CD4-positive, alpha-beta T cell treated with Interferon alpha-2 for 1 hour (primary cell): ENCODE data around the gene ANXA2.
"Not testable (repeated sequence)": the region's sequence is repeated elsewhere in the genome, so short reads cannot be mapped to it uniquely, and the experiment has no call there.

Source experiments
- DNase-seq, 2 donors: peaks; one replicate each; pipeline ENCODE4 v3.0.0-alpha.2; 2020 to 2022

Gene ANXA2

DNA sequence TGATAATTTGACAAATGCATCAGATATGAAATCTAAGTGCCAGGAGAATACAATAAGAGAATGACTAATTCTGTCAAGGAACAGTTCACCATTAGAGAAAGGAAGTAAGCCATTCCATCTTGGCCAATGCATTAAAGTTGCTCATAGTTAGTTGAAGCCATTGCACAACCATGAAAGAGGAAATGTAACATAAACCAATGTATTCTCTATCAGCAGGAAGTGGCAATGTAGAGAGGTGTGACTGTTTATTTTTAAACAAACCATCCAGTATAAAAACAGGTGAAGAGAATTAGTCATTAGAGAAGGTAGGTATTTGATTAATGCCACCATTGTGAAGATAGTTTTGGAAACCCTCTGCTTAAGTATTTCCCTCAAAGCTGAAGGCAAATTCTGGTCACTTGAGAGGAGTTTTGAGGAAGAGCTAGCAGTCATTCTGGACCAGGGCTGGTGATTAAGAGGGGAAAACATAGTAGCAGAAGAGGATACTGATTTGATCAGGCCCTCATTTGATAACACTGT is 10.7 kb upstream of the ANXA2 start:
- DNase-seq: peak in 1 of 2 donors; percentile 45

DNA sequence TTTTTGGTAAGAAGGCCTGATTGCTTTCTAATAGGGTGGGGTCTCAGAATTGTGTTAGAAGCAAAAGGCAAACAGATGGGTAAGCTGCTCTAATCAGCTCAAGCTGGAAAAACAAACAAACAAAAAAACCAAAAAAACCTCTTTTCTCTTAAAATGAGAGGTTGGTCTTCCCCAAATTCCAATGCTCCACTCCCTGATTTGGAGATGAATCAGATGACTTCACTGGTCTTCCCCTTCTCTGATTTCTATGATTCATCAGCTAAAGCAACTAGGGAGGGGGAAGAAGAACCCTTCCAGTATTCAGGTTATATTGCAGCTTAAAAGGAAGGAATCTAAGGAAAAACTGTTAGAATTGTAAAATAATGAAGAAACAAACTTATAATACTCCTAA is 9.6 kb upstream of the ANXA2 start:
- DNase-seq: no peak

DNA sequence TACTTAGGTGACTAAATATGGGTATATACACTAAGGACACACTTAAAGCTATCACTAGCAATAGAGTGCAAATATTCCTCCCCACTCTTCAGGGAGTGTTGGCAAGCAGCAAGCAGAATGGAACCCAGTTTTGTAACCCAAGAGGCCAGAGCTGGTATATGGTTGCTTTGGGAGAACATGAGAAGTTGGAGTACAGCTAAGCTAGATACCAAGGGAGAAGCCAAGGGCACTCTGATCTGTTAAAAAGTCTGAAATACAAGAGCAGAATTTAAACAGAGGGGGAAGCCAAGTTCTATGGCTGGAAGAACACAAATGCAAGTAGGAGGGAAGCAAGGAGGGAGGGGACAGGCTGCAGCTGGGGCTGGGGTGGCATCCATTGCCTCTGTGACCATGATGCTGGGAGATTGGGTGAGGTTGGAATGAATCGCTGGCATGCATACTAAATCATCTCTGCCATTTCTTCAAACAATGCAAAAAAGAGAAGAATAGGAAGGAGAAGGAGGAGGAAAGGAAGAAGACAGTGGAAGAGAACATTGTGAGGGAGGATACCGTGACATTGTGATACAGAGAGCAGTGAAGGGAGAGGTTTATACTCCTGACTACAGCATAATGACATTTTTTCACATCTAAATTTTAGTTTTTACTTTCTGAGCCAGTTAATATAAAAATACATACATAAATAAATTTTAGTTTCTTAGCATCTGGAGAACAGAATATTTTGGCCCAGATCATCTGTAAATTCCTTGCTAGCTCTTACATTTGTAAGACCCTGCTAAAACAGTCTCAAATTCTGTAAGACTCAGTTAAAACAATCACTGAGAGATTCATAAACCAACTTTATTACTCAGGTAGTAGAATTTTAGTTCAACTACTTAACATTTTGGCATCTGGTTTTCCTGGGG is 9.0 kb upstream of the ANXA2 start:
- DNase-seq: no peak

DNA sequence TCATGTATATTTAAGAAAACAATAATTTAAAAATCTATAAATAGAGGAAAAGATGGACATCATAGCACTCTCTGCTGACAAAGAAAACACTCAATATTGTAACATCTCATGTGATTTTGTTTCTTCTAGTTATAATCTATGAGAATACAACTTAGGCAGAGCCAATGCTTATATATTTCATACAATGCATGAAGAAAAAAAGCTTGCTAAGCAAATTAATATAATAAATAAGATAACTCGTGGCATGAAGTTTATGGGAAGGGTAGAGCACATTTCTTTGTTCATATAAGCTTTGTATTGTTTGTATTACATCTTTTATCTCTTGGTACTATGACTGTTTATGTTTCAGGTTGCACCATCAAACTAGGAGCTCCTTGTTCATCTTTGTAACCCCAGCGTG is 7.6 kb upstream of the ANXA2 start:
- DNase-seq: no peak

DNA sequence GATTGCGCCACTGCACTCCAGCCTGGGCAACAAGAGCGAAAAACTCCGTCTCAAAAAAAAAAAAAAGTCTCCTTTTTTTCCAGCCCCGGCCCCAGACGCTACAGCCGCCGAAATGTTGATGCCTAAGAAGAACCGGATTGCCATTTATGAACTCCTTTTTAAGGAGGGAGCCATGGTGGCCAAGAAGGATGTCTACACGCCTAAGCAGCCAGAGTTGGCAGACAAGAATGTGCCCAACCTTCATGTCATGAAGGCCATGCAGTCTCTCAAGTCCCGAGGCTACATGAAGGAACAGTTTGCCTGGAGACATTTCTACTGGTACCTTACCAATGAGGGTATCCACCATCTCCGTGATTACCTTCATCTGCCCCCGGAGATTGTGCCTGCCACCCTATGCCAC is 6.6 kb upstream of the ANXA2 start:
- not testable (repeated sequence) for DNase-seq

DNA sequence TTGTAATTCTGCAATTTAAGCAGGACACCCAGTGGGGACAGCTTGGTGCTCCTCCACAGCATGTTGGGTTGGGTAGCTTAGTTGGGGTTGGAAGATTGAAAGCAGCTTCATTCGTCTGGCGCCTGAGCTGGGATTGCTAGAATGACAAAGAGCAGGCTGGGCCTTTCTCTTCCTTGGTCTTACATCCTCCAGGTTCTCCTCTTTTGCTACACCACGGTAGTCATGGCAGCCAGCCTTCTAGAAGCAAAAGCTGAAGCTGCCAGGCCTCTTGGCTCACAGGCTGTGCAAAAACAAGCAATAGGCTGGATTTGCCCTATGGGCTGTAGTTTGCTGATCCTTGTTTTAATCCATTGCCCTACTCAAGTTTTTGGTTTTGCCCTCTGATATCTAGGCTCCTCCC is 3.2 kb upstream of the ANXA2 start:
- no peak for DNase-seq

DNA sequence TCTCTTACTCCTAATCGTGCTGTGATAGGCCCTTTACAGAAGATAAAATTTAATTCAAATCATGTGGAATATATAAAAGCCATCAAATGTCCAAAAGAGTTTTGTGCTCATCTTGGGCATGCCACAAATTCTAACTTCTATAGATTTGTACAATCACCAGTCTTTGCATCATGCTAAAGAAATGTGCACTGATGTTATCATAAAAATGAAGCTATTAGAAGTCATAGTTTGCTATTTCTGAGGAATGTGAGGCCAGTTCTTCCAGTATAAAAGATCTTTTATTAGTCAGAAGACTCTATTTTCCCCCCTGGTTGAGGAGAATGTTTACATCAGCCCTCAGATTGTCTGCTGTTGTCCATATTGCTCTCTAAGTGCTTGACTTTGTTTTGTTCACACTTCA is 2.1 kb upstream of the ANXA2 start:
- no peak for DNase-seq

DNA sequence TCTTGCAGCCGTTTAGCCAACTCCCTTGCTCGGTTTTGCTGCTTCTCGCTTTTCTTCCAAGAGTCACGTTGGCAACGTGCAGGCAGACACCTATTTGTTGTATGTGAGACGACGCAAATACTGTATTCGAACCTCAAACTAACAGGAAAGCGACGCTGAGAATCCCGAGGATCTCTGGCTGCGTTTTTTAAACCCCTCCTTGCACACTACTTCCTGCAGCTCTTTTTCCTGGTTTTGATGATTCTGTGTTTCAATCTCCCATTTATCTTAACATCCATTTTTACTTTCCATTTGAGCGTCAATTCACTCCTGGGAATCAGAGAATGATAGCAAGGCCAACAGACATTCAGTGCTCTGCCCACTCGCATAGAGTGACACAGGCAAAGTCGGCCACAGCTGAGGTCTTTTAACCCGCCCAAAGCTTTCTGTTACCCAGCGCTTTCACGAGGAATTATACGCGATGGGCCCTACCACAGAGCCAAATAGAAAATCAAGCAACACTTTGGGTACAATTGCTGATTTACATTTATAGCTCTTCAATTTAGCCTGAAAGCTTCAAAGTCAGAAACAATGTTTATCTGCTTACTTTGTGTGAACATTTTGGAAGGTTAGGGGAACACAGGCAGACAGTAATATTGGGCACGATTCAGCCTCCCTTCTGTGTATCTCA is 1.6 kb upstream of the ANXA2 start:
- no peak for DNase-seq

DNA sequence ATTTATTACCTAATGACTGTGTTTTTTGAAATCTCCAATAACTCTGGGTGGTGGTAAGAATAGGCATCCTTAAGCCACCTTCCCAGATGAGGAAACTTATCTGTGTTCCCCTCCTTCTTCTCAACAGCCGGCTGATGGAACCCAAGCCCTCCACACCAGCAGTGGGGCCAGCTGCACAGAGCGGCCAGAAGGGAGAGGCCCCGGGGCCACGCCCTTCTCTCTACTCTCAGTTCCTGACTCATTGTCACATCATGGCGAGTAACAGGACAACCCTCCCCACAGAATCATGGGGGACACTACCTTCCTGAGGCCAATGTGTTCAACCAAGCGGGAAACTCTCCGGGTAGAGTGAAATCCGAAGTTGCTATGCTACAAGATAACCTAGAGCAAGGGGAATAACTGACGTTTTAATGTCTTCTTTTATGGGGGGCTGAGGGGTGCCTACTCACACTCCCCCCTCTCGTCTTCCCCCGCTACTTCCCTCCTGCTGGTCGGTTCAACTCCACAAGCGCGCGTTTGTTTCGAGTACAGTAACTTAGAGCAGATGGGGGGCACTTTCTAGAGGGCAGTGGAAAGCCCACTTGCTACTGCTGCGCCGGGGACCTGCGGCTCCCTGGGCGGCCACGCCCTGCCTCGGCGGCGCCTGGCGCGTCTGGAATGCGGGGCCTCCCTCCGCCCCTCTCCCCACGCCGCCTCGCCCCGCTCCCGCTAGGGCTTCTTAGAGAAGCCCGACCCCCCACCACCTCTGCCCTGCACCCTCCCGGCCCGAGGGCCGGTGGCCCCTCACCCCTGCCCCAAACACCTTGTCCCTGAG is 621 bp downstream of the ANXA2 start:
- DNase-seq: peak; percentile 56 to 57

DNA sequence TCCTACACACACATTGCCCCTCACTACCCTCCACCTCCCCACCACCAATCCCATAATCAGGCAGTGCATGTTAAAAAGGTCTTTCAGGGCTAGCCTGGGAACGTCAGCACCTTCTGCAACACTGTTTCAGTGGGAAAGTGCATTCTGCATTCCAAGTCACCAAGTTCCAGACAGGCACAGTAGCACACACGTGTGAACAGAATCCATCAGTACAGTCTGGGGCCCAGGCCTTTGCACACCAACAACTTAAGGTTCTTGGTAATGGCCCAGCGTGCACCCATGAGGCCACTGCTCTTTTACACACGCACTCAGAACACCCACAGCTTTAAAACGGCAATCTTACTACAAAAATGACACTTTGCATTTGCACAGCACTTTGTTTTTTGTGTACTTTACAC is 1.2 kb downstream of the ANXA2 start:
- DNase-seq: no peak

DNA sequence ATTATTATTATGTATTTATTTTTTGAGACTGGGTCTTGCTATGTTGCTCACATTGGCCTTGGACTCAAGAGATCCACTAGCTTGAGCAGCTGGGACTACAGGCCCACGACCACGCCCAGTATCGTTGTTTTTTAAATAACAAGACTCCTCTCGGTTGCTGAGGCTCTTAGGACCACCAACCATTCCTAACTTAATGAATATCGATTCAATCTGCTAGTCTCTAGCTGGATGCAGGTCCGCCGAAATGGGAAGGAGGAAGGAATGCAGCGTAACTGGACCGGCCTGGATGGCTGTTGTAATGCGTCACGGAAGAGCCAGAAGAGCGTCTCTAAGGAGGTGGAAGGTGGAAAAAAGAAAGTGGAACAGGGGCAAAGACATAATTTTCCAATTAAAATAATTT is 1.7 kb downstream of the ANXA2 start:
- DNase-seq: no peak

DNA sequence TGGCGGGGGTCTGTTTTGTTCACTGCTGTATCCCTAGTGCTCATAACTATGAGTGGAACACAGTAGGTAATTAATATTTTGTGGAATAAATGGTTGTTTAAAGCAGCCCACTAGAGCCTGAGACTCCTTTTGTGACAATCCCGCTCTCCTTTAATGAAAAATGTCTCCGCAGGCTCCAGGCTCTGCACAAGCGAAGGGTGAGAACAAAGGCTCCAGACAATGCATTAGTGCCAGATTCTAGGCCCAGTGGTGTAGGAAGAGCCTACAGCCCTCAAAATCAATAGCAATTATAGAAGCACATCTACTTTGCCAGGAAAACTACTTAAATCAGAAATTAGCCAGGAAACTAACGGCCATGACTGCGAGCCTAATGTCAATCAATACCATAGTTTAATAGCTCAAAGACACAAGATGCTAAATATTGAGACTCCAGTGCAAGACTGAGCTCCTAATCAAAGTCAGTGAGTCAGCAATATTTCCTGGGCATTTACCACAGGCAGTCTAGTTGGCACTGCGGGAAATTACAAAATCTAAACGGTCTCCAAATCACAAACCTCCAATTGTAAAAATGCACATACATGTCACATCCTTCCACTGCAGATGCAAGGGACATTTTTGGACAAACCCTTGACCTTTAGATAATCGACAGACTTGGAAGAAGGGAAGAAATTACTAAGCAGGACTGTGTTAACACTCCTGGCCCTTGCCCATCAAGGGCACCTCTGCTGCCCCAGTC is 2.3 kb downstream of the ANXA2 start:
- DNase-seq: no peak

DNA sequence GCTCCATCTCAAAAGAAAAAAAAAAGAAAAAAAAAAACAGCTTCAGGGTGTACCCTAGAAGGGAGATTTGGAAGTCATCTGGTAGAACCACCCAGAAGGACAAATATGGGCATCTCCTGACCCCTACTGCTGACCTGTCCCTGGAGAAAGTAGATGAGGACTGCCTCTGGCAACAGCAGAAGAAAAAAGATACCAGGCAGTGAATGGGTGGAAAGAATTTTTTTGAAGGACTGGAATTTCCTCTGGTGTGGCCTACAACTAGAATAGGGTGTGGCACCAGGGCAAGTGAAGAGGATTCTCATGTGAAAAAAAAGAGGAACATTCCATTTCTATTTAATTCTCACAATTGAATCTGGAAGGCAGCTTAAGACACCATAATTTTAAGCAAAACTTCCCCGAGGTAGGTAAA is 3.1 kb downstream of the ANXA2 start:
- no peak for DNase-seq

DNA sequence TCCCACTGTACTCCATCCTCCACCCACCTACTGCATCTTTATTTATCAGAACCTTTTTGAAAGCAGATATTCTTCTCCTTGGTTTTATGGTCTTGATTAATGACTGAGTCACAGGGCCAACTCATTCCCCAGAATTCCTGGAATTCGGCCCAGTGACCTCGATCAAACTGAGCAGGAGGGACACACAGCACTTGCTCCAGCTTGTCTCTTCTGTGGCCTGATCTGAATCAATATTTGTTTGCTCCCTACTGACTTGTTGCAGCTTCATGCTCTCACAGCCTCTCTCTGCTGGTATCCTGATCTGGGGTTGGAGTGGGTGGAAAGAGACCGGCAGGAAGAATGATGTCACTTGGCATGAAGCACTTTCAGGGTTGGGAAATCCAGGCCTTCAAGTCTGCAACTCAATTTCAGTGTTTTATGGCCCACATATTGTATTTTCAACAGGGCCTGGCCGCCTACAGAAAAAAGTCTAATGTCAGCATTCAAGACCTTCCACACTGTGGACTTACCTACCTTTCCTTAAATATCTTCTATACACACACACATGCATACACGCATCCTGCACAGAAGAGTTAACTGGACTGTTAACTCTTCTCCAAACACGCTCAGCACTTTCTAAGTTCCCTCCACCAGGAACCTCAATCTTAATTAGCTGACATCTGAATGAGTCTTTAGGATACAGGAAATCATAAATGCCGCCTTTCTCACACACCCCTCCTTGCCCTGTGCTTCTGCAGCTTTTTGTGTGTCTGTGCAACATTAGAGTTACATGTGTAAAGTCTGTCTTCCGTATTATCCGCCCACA is 4.6 kb downstream of the ANXA2 start:
- no peak for DNase-seq

DNA sequence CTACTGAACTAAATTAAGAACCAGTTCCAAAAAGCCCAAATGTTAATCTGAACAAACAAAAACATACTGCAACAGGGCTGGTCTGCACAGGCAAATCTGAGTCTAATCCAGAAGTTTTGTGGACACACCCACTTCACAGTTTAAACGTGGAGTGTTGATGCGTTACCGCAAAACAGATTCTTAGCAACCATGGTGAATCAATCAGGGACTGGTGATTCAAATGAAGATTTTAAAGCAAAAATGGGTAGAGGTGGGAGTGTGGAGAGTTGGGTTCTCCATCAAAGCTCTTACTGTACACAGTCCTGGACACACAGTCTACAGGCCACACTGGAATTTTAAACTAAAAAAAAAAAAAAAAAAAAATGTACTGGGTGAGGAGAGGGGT is 5.2 kb downstream of the ANXA2 start:
- DNase-seq: peak; percentile 15 to 58

DNA sequence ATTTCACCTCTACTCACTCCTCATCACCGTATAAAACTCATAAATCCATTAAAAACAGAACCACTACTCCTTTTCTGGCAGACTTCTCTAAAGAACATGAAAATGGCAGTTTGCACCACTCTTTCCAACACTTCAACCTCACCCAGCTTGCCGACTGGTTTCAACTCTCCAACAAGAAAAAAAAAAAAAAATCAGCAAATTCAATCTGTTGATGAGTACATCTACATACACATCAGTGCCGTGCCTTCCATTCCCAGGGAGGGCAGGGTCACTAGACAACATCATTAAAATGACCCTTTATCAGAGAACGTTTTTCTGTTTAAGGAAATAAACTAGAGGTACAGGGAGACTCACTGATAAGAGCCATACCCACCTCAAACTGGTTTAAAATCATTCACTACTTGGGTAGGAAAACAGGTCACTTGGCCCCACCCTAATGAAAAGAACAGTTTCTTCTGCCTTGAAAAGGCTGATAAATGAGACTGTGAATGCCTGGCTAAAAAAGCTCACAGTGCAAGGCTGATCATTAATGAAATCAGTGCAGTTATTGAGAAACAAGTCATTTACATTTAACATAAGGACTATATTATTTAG is 6.0 kb downstream of the ANXA2 start:
- DNase-seq: no peak

DNA sequence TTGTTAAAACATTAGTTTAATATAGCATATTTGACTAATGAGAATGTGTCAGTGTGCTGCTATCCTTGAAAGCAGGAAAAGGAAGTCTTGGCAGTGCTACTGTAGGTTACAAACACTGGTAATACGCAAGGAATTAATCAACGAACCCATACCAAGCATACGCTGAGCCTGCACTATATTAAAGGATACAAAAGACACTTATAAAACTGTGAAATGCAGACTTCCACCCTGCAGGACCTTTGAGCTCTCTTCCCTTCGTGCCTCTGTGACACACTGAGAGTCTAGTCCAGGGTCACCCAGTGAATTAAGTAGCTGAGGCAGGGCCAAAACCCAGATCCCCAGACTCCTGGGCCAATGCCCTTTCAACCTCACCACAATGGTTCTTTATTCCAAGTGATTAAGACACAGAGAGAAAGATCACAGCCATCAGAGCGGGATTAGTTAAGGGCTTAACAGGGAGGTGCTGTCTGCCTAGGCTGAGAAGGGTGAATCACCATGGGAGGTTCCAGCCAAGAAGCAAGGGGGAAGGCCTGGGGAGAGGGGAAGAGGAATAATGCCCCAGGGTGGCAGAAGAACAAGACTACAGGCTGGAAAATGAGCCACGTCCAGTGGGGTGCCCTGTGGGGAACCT is 6.8 kb downstream of the ANXA2 start:
- peak in 1 of 2 donors; percentile 30 for DNase-seq

DNA sequence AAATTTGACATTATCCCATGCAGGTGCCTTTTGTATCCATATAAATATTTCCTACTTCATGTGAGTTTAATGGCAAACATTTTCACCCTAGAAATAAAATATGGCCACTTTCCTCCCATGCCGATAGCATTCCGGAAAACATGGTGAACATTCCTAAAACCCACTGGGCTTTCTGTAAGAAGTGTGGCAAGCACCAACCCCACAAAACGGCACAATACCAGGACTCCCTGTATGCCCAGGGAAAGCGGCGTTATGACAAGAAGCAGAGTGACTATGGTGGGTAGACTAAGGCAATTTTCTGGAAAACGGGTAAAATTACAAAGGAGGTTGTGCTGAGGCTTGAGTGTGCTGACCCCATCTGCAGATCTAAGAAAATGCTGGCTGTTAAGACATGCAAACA is 7.6 kb downstream of the ANXA2 start:
- DNase-seq: no peak

DNA sequence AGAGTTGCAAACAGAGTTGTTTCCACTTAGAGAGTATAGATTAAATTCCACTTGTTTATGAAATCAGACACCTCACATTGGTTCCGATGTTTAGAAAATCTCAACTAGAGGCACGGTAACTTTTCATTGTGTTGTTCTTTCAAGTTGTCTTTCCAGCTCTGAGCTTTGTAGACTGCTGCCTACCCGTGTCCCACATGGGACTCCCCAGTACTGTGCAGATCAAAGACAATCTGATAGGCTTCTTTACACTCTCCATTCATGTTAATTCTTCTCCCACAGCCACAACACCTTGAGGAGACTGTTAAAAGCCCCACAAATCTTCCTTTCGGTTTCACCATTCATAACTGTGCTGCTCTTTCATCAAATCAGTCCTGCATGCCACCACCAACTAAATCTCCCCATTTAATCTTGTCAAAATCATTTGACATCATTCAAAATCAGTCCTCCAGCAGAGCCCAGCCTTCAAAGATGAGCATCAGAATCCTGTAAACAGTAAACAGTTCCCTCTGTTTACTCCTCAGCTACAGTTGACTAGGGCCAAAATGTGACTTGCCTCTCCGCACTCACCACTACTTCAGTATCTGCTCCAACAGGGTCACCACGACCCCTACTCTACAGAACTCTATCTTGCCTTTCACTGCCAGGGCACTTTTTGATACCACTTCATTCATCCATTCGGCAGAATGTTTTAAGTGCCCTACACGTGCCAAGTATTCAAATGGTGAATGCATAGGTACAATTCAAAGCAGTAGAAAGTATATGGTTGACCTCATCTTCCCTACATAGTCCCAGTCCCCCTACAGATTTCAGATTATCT is 8.3 kb downstream of the ANXA2 start:
- DNase-seq: peak in 1 of 2 donors; percentile 71

DNA sequence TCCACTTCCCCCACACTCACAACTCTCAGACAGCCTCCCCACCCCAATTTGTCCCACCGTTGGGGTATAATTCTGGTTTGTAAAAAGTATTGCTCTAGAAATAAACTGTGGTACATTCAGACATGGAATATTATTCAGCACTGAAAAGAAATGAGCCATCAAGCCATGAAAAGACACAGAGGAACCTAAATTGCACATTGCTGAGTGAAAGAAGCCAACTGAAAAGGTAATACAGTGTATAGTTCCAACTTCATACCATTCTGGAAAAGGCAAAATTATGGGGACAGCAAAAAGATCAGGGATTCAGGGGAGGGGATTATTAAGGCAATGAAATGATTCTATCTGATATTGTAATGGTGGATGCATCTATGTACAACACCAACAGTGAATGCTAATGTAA is 10.5 kb downstream of the ANXA2 start:
- DNase-seq: no peak
